ENCODE data around the gene ICAM1. TPM values are rescaled to one million over a fixed set of nuclear protein-coding genes. Genes with fewer than 3 reads are reported as not detected.

The ICAM1 gene
- polyA plus RNA-seq, 1 donor (not counting 4 experiments of a cell fraction or from before 2014, with no cell fraction given), result 0.30 TPM

DNA sequence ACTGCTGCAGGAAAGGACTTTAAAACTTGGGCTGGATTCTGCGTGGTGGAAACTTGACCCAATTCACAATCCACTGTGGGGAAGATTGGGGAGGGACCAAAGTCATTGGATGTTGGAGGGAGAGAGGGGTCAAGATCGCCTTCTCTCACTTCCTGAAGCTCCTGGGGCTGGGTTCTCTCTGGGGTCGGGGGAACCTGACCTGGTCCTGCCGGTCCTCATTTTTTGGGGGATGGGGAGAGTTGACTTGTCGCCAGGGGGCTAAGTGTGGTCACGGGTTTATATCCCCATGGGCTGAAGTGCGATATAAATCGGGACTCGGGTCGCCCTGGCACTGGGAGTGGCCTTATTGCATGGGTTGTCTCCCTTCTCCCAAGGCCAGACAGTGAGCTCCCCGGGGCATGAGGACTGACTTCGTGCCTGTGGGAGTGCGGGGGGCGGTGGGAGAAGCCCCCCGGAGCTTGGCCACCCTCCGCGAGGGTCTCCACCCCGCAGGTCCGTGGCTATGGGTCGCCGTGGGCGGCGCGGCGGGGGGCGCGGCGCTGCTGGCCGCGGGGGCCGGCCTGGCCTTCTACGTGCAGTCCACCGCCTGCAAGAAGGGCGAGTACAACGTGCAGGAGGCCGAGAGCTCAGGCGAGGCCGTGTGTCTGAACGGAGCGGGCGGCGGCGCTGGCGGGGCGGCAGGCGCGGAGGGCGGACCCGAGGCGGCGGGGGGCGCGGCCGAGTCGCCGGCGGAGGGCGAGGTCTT lies 25.1 kb downstream of the ICAM1 start:
- Histone ChIP-seq H3K4me2 (ENCODE audit: control insufficient read depth, extremely low read depth, insufficient read depth, low read depth, low read length) (peak overlapping the region; percentile 45), H3K36me3 (ENCODE audit: control insufficient read depth in 2 of 2, extremely low read depth in 1 of 2, insufficient read depth in 2 of 2, low read length in 2 of 2) (no peaks in the 10 kb centered on the region), H2AFZ (ENCODE audit: control insufficient read depth, low read length) (no peak overlapping the region), H3K9ac (ENCODE audit: control insufficient read depth, extremely low read depth, insufficient read depth, low read length) (no peak overlapping the region), H3K9me1 (ENCODE audit: control insufficient read depth, extremely low read depth, insufficient read depth, low read length) (no peaks in the 10 kb centered on the region), H3K9me3 (ENCODE audit: control insufficient read depth, low read depth, low read length) (no peaks in the 10 kb centered on the region), H4K20me1 (ENCODE audit: control insufficient read depth, extremely low read depth, insufficient read depth, low read length) (no peaks in the 10 kb centered on the region), H3K4me1 (ENCODE audit: control insufficient read depth, extremely low read depth, insufficient read depth, low read length) (peaks cover 6% of the 10 kb centered on the region), H3K79me2 (ENCODE audit: control insufficient read depth, insufficient read depth, low read length) (no peaks in the 10 kb centered on the region), H3K27me3 (ENCODE audit: control insufficient read depth, extremely low read depth, insufficient read depth, low read length) (peaks cover 59% of the 10 kb centered on the region), H3K27ac (ENCODE audit: control insufficient read depth, insufficient read depth, low read length) (no peak overlapping the region), H3K4me3 (ENCODE audit: control insufficient read depth in 2 of 3, extremely low read depth in 1 of 3, insufficient read depth in 2 of 3, low read depth in 1 of 3, low read length in 3 of 3) (peak overlapping the region in 1 of 3 experiments; percentile 26)
- dilution Hi-C loops (cut with MboI; ENCODE audit: extremely low pct_ligation_motif_present, low sequenced_read_pairs), result no loop called here
- TF ChIP-seq EZH2 (IDR thresholded peaks at IDR 0.05; ENCODE audit: low read length), result peak; percentile 63
- TF ChIP-seq, protein P1, sequence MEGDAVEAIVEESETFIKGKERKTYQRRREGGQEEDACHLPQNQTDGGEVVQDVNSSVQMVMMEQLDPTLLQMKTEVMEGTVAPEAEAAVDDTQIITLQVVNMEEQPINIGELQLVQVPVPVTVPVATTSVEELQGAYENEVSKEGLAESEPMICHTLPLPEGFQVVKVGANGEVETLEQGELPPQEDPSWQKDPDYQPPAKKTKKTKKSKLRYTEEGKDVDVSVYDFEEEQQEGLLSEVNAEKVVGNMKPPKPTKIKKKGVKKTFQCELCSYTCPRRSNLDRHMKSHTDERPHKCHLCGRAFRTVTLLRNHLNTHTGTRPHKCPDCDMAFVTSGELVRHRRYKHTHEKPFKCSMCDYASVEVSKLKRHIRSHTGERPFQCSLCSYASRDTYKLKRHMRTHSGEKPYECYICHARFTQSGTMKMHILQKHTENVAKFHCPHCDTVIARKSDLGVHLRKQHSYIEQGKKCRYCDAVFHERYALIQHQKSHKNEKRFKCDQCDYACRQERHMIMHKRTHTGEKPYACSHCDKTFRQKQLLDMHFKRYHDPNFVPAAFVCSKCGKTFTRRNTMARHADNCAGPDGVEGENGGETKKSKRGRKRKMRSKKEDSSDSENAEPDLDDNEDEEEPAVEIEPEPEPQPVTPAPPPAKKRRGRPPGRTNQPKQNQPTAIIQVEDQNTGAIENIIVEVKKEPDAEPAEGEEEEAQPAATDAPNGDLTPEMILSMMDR (optimal IDR thresholded peaks at IDR 0.05 in 1 of 3, IDR thresholded peaks at IDR 0.05 in 1 of 3, conservative IDR thresholded peaks at IDR 0.05 in 1 of 3; ENCODE audit: extremely low read depth in 1 of 3, insufficient read depth in 2 of 3, low read length in 3 of 3), result no peak
- DNase-seq (ENCODE audit: low read depth, low spot score), result no peak
- no peak for FAIRE-seq

DNA sequence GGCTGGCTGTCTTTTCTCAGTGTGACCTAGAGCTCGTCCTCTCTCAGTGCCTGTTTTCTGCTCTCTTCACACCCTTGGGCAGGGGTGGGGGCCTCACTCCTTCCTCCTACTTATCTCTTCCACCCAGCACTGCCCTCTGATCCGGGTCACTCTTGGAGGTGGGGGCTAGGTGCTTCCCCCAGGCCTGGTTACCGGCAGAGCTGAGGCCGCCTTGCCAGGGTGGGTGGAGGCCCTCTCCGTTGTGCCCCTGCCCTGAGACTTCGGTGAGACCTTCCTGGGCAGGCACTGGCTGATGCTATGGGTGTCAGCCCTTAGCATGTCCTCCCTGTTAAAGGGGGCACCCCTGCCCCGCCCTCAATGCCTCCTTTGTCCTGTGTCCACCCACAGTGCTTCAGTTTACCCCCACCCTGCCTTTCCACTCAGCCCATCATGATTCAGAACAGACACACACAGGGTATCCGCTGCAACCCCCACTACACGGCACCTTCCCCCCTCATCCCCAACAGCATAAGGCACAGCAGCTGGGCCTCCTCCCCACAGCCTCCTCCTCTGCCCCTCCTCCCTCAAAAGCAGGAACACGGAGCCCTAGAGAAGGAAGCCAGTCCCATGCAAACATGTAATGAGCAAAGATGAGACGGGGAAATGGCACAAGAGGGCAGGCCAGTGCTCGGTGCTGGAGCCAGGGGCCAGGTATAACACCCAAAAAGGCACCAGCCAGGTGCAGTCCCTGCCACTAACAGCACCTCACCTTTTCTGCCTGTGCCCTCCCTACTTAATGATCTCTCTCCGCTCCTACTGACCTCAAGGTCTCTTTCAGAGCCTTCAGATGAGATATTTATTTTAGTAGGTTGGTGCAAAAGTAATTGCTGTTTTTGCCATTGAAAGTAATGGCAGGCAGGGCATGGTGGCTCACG lies 28.9 kb downstream of the ICAM1 start:
- Histone ChIP-seq H4K20me1 (ENCODE audit: control insufficient read depth, extremely low read depth, insufficient read depth, low read length) (no peaks in the 10 kb centered on the region), H3K36me3 (ENCODE audit: control insufficient read depth in 2 of 2, extremely low read depth in 1 of 2, insufficient read depth in 2 of 2, low read length in 2 of 2) (peaks cover 0 to 2% of the 10 kb centered on the region in 2 experiments), H3K9ac (ENCODE audit: control insufficient read depth, extremely low read depth, insufficient read depth, low read length) (no peak overlapping the region), H3K9me3 (ENCODE audit: control insufficient read depth, low read depth, low read length) (no peaks in the 10 kb centered on the region), H3K27ac (ENCODE audit: control insufficient read depth, insufficient read depth, low read length) (no peak overlapping the region), H3K79me2 (ENCODE audit: control insufficient read depth, insufficient read depth, low read length) (no peaks in the 10 kb centered on the region), H3K9me1 (ENCODE audit: control insufficient read depth, extremely low read depth, insufficient read depth, low read length) (no peaks in the 10 kb centered on the region), H3K4me1 (ENCODE audit: control insufficient read depth, extremely low read depth, insufficient read depth, low read length) (peaks cover 6% of the 10 kb centered on the region), H3K4me2 (ENCODE audit: control insufficient read depth, extremely low read depth, insufficient read depth, low read depth, low read length) (no peak overlapping the region), H3K27me3 (ENCODE audit: control insufficient read depth, extremely low read depth, insufficient read depth, low read length) (peaks cover 21% of the 10 kb centered on the region), H2AFZ (ENCODE audit: control insufficient read depth, low read length) (no peak overlapping the region), H3K4me3 (ENCODE audit: control insufficient read depth in 2 of 3, extremely low read depth in 1 of 3, insufficient read depth in 2 of 3, low read depth in 1 of 3, low read length in 3 of 3) (no peak overlapping the region)
- FAIRE-seq (no peak), DNase-seq (ENCODE audit: low read depth, low spot score) (no peak)
- TF ChIP-seq EZH2 (IDR thresholded peaks at IDR 0.05; ENCODE audit: low read length), result no peak
- TF ChIP-seq, protein P1 (optimal IDR thresholded peaks at IDR 0.05 in 1 of 3, IDR thresholded peaks at IDR 0.05 in 1 of 3, conservative IDR thresholded peaks at IDR 0.05 in 1 of 3; ENCODE audit: extremely low read depth in 1 of 3, insufficient read depth in 2 of 3, low read length in 3 of 3), result no peak
- dilution Hi-C loops (cut with MboI; ENCODE audit: extremely low pct_ligation_motif_present, low sequenced_read_pairs), result no loop called here
